ENCODE measurements around the gene LTBP4.

The LTBP4 gene

GRCh38 chr19:40667602-40668001 lies 66.4 kb downstream of the LTBP4 start:
- no peak overlapping the region for H3K27ac ChIP-seq
- TF ChIP-seq CTCF (conservative IDR thresholded peaks at IDR 0.05), result no peak

- no peak overlapping the region for H3K27ac ChIP-seq
- TF ChIP-seq CTCF (conservative IDR thresholded peaks at IDR 0.05), result no peak
Measured at GRCh38 chr19:40668991-40669614, 67.9 kb downstream of the LTBP4 start.

- H3K27ac ChIP-seq, result no peak overlapping the region
- TF ChIP-seq CTCF (conservative IDR thresholded peaks at IDR 0.05), result no peak
Measured at GRCh38 chr19:40671404-40671803, 70.2 kb downstream of the LTBP4 start.

GRCh38 chr19:40672038-40672437 lies 70.9 kb downstream of the LTBP4 start:
- no peak overlapping the region for H3K27ac ChIP-seq
- no peak for TF ChIP-seq CTCF (conservative IDR thresholded peaks at IDR 0.05)

GRCh38 chr19:40672573-40673299 lies 71.6 kb downstream of the LTBP4 start:
- H3K27ac ChIP-seq, result no peak overlapping the region
- no peak for TF ChIP-seq CTCF (conservative IDR thresholded peaks at IDR 0.05)

- H3K27ac ChIP-seq, result no peak overlapping the region
- TF ChIP-seq CTCF (conservative IDR thresholded peaks at IDR 0.05), result no peak
Measured at GRCh38 chr19:40673397-40673796, 72.2 kb downstream of the LTBP4 start.

- no peak overlapping the region for H3K27ac ChIP-seq
- no peak for TF ChIP-seq CTCF (conservative IDR thresholded peaks at IDR 0.05)
Measured at GRCh38 chr19:40674291-40674690, 73.1 kb downstream of the LTBP4 start.

Data from VCaP (cell line).